HepG2 (cell line): ENCODE results near the gene BTBD19.

ENCODE experiments used
- PCBP1 ChIP-seq: fragments of 200-400 bp; formaldehyde crosslinking; IDR thresholded peaks from 2 replicates; pipeline ENCODE4 v1.6.1; 2017; ENCODE audit warnings: mild to moderate bottlenecking, low read depth, low read length, borderline replicate concordance
- RAD21 ChIP-seq: fragments of 450-650 bp; formaldehyde crosslinking; IDR thresholded peaks from 2 replicates; pipeline ENCODE4 v1.5.0; 2020; ENCODE audit warnings: mild to moderate bottlenecking
- ZNF530 ChIP-seq: sonication (generic); formaldehyde crosslinking; IDR thresholded peaks from 2 replicates; pipeline ENCODE4 v1.5.0; 2020; ENCODE audit warnings: low read depth, mild to moderate bottlenecking, missing genetic modification reagents
- TF ChIP-seq, protein P1 (sequence below): sonication (generic); formaldehyde crosslinking; IDR thresholded peaks from 2 replicates; pipeline ENCODE4 v1.4.0; 2020; ENCODE audit warnings: missing genetic modification reagents, borderline replicate concordance

DNA sequence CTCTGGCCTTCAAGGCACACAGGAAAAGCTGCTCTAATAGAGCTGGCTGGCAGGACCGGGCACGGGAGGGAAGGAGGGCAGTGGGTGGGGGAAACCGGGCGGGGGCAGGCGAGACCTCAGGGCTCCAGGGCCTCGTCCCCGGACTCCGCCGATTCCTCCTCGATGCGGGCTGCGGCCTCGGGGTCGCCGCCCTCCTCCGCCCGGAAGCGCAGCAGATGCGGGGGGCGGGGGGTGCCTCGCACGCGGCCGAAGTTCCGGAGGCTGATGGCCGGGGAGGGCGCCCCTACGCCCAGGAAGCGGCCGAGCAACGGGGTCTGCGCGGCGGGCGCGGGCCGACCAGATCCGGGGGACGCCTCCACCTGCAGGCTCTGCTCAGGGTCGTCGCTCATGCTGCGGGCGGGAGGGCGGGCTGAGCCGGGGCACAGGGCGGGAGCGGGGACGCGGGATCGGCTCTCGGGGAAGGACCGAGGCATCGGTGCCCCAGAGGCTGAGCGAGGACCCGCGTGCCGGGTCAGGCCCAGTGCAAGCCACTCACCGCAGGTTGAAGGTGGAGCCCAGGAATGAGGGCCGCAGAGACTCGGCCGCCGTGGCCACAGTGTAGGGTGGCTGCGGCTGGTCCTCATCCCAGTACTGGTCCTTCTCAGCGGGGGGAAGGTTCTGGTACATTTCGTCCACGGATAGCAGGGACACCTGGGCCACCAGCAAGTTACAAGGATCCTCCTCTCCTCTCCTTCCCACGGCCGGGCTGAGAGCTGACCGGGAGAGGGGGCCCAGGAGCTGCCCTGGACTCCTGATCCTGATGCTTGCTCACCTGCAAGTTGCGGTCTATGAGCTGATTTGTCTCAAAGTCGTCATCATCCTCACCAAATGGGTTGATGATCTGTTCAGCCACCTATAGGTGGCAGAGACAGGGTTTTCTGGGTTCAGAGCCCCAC is 24.0 kb upstream of the BTBD19 start:
- no peak for TF ChIP-seq ZNF530 (CRISPR knock-in tag)
- TF ChIP-seq PCBP1, result no peak
- TF ChIP-seq RAD21, result no peak; the same call in 1 of the 2 replicates
- TF ChIP-seq, protein P1, sequence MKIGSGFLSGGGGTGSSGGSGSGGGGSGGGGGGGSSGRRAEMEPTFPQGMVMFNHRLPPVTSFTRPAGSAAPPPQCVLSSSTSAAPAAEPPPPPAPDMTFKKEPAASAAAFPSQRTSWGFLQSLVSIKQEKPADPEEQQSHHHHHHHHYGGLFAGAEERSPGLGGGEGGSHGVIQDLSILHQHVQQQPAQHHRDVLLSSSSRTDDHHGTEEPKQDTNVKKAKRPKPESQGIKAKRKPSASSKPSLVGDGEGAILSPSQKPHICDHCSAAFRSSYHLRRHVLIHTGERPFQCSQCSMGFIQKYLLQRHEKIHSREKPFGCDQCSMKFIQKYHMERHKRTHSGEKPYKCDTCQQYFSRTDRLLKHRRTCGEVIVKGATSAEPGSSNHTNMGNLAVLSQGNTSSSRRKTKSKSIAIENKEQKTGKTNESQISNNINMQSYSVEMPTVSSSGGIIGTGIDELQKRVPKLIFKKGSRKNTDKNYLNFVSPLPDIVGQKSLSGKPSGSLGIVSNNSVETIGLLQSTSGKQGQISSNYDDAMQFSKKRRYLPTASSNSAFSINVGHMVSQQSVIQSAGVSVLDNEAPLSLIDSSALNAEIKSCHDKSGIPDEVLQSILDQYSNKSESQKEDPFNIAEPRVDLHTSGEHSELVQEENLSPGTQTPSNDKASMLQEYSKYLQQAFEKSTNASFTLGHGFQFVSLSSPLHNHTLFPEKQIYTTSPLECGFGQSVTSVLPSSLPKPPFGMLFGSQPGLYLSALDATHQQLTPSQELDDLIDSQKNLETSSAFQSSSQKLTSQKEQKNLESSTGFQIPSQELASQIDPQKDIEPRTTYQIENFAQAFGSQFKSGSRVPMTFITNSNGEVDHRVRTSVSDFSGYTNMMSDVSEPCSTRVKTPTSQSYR (CRISPR knock-in tag), result peak; percentile 61; the same call in 1 of the 2 replicates
